PC-9 (cell line): ENCODE results near the gene ARAP3. TPM values are rescaled to one million over a fixed set of nuclear protein-coding genes. Genes with fewer than 3 reads are reported as not detected.

ENCODE experiments used
- BruUV-seq: library from RNA; stranded (reverse); fragments of 400-500 nt; replicated peaks from 2 replicates; lab custom pipeline; 2021; lab: Mats Ljungman, UMichigan
- CTCF ChIA-PET: fragments of 300-600 bp; sonication (Branson Sonifier 250); formaldehyde crosslinking; loops from one replicate; lab custom pipeline; 2022; ENCODE audit warnings: antibody characterized with exemption; lab: Charles Lee
- POLR2A ChIA-PET: fragments of 300-600 bp; sonication (Branson Sonifier 250); formaldehyde crosslinking; loops from one replicate; lab custom pipeline; 2022; ENCODE audit warnings: antibody characterized with exemption; ENCODE audit not compliant: unreplicated experiment; lab: Charles Lee
- DNase-seq, 2 experiments: peaks; one replicate each; pipeline versions ENCODE4 v3.0.0 to v3.0.0-alpha.2; 2015 to 2022; ENCODE audit warnings: mixed read lengths in 1 of 2
- H2AFZ ChIP-seq: fragments of 200-600 bp; sonication (generic); 2 replicates; pipeline ENCODE4 v1.8.1; 2017; ENCODE audit warnings: antibody characterized with exemption
- H3F3A ChIP-seq: fragments of 200-600 bp; sonication (generic); 2 replicates; pipeline ENCODE4 v1.8.1; 2017; ENCODE audit warnings: antibody characterized with exemption, mild to moderate bottlenecking, low read depth; ENCODE audit not compliant: insufficient read depth
- H3K27ac ChIP-seq: fragments of 200-600 bp; sonication (generic); 2 replicates; pipeline ENCODE4 v1.6.1; 2016; ENCODE audit warnings: mixed run types
- H3K27me3 ChIP-seq: fragments of 200-600 bp; sonication (generic); 2 replicates; pipeline ENCODE4 v1.6.1; 2016; ENCODE audit warnings: low read depth, mixed run types; ENCODE audit not compliant: insufficient read depth
- H3K36me3 ChIP-seq: fragments of 200-600 bp; sonication (generic); 2 replicates; pipeline ENCODE4 v1.6.1; 2016; ENCODE audit warnings: low read depth, mixed run types
- H3K4me1 ChIP-seq: fragments of 200-600 bp; sonication (generic); replicated peaks from 2 replicates; pipeline ENCODE4 v1.6.1; 2016; ENCODE audit warnings: mixed run types; ENCODE audit not compliant: insufficient read depth
- H3K4me2 ChIP-seq: fragments of 200-600 bp; sonication (generic); 2 replicates; pipeline ENCODE4 v1.6.1; 2017; ENCODE audit warnings: mixed run types
- H3K4me3 ChIP-seq: fragments of 200-600 bp; sonication (generic); 2 replicates; pipeline ENCODE4 v1.6.1; 2016; ENCODE audit warnings: mixed run types
- H3K79me2 ChIP-seq: fragments of 200-600 bp; sonication (generic); 2 replicates; pipeline ENCODE4 v1.6.1; 2017; ENCODE audit warnings: low read depth, mixed run types
- H3K9me2 ChIP-seq: fragments of 200-600 bp; sonication (generic); 2 replicates; pipeline ENCODE4 v1.8.1; 2017; ENCODE audit warnings: mild to moderate bottlenecking; ENCODE audit not compliant: insufficient read depth
- H3K9me3 ChIP-seq: fragments of 200-600 bp; sonication (generic); 2 replicates; pipeline ENCODE4 v1.8.1; 2016; ENCODE audit warnings: low read depth; ENCODE audit not compliant: insufficient read depth
- H4K20me1 ChIP-seq: fragments of 200-600 bp; sonication (generic); 2 replicates; pipeline ENCODE4 v1.8.1; 2017; ENCODE audit not compliant: insufficient read depth
- CTCF ChIP-seq: fragments of 200-600 bp; sonication (generic); conservative IDR thresholded peaks from 2 replicates; pipeline ENCODE4 v1.6.1; 2017; ENCODE audit warnings: mixed run types, antibody characterized with exemption, mild to moderate bottlenecking, moderate library complexity
- EZH2 ChIP-seq: fragments of 200-600 bp; sonication (generic); IDR thresholded peaks from 2 replicates; pipeline ENCODE4 v1.8.0; 2017; ENCODE audit warnings: antibody characterized with exemption, low read depth
- intact Hi-C: fragments of 100-400 bp; cut with micrococcal nuclease; formaldehyde crosslinking; loops from one replicate; pipeline ENCODE4 v1.10.0; 2022; ENCODE audit not compliant: unreplicated experiment
- total RNA-seq: library from RNA; stranded (reverse); gene quantifications from 2 replicates; pipeline ENCODE4 v1.2.3, GENCODE V29; 2021

The ARAP3 gene
- total RNA-seq, 1 experiment from 2014 or later, result 28.0 TPM

- no peaks in the 10 kb centered on the region for H3K9me2 ChIP-seq
- H3K9me3 ChIP-seq, result no peaks in the 10 kb centered on the region
- peak overlapping the region; percentile 76 for H2AFZ ChIP-seq
- H3F3A ChIP-seq, result peaks cover 34% of the 10 kb centered on the region
- TSS peak; percentile 92 for BruUV-seq
- TF ChIP-seq CTCF (no peak), EZH2 (no peak)
- no peaks in the 10 kb centered on the region; the same call in 1 of the 2 replicates for H3K36me3 ChIP-seq
- ChIA-PET POLR2A (no interaction called here), CTCF (no interaction called here)
- H3K4me1 ChIP-seq, result peaks cover 22% of the 10 kb centered on the region
- no peak for DNase-seq
- H3K27ac ChIP-seq, result peak overlapping the region; percentile 89
- H3K79me2 ChIP-seq, result peaks cover 26% of the 10 kb centered on the region
- H3K4me3 ChIP-seq, result peak overlapping the region; percentile 68
- peak overlapping the region; percentile 99 for H3K4me2 ChIP-seq
- intact Hi-C loops, result loop anchor here (10.0 kb wide), 1 partner anchor 874 kb away; no protein-coding TSS in a partner anchor
- H3K27me3 ChIP-seq, result no peaks in the 10 kb centered on the region
- H4K20me1 ChIP-seq, result no peaks in the 10 kb centered on the region
Measured at GRCh38 chr5:141681295-141681694, 735 bp downstream of the ARAP3 start.

- CTCF ChIA-PET, result no interaction called here
- Histone ChIP-seq H4K20me1 (no peaks in the 10 kb centered on the region), H3K36me3 (no peaks in the 10 kb centered on the region; the same call in 1 of the 2 replicates), H3K27me3 (no peaks in the 10 kb centered on the region), H3K79me2 (peaks cover 26% of the 10 kb centered on the region), H3K9me2 (no peaks in the 10 kb centered on the region), H3F3A (peaks cover 34% of the 10 kb centered on the region), H3K4me1 (peaks cover 22% of the 10 kb centered on the region), H2AFZ (peak overlapping the region; percentile 76), H3K27ac (peak overlapping the region; percentile 89), H3K4me3 (peak overlapping the region; percentile 68), H3K4me2 (peak overlapping the region; percentile 99), H3K9me3 (no peaks in the 10 kb centered on the region)
- BruUV-seq, result no TSS peak
- intact Hi-C loops, result loop anchor here (10.0 kb wide), 1 partner anchor 874 kb away; no protein-coding TSS in a partner anchor
- DNase-seq, result peak in 1 of 2 experiments; percentile 46
- POLR2A ChIA-PET, result no interaction called here
- no peak for TF ChIP-seq EZH2
- no peak for TF ChIP-seq CTCF
Measured at GRCh38 chr5:141680751-141681201, 1.3 kb downstream of the ARAP3 start.

GRCh38 chr5:141680178-141680577 lies 1.9 kb downstream of the ARAP3 start:
- Histone ChIP-seq H3K4me3 (peak overlapping the region; percentile 68; the same call in 1 of the 2 replicates), H3K79me2 (peaks cover 26% of the 10 kb centered on the region), H3K4me2 (peak overlapping the region; percentile 99), H3K27me3 (no peaks in the 10 kb centered on the region), H2AFZ (no peak overlapping the region), H4K20me1 (no peaks in the 10 kb centered on the region), H3K9me2 (no peaks in the 10 kb centered on the region), H3K4me1 (peaks cover 22% of the 10 kb centered on the region), H3F3A (peaks cover 34% of the 10 kb centered on the region), H3K9me3 (no peaks in the 10 kb centered on the region), H3K27ac (peak overlapping the region; percentile 89; the same call in 1 of the 2 replicates), H3K36me3 (no peaks in the 10 kb centered on the region; the same call in 1 of the 2 replicates)
- no peak for DNase-seq
- intact Hi-C loops, result loop anchor here (10.0 kb wide), 1 partner anchor 875 kb away; no protein-coding TSS in a partner anchor
- TF ChIP-seq EZH2 (no peak), CTCF (no peak)
- BruUV-seq, result no TSS peak
- ChIA-PET CTCF (no interaction called here), POLR2A (no interaction called here)
